Activated naive CD8-positive, alpha-beta T cell treated with anti-CD3 and anti-CD28 coated beads for 36 hours (primary cell): Measurements from ENCODE around the gene ARFGAP1. TPM values are rescaled to one million over a fixed set of nuclear protein-coding genes. Genes with fewer than 3 reads are reported as not detected.

Experiments
- DNase-seq: peaks from one replicate; pipeline ENCODE4 v3.0.0; 2021
- H3K27ac Mint-ChIP-seq: one replicate; pipeline ENCODE4 v1.8.0; 2022; ENCODE audit warnings: mild to moderate bottlenecking, moderate library complexity, mixed read lengths
- H3K27me3 Mint-ChIP-seq: one replicate; pipeline ENCODE4 v1.8.0; 2022; ENCODE audit warnings: mild to moderate bottlenecking, mixed read lengths
- H3K36me3 Mint-ChIP-seq: one replicate; pipeline ENCODE4 v1.8.0; 2021; ENCODE audit warnings: mild to moderate bottlenecking, mixed read lengths
- H3K4me1 Mint-ChIP-seq: one replicate; pipeline ENCODE4 v1.8.0; 2021; ENCODE audit warnings: mixed read lengths
- H3K4me3 Mint-ChIP-seq: one replicate; pipeline ENCODE4 v1.8.0; 2022; ENCODE audit warnings: mild to moderate bottlenecking, moderate library complexity, mixed read lengths
- H3K9me3 Mint-ChIP-seq: one replicate; pipeline ENCODE4 v1.8.0; 2022; ENCODE audit warnings: mixed read lengths
- total RNA-seq, 2 experiments: library from RNA; stranded (reverse); gene quantifications; one replicate each; pipeline ENCODE4 v1.2.3, GENCODE V29; 2021

Gene ARFGAP1
- total RNA-seq, 2 experiments from 2014 or later, result 62.5 to 66.6 TPM

GRCh38 chr20:63285636-63286615 is 13.3 kb downstream of the ARFGAP1 start:
- Mint-ChIP-seq H3K4me1 (no peaks in the 10 kb centered on the region), H3K36me3 (no peaks in the 10 kb centered on the region), H3K27me3 (no peaks in the 10 kb centered on the region), H3K4me3 (no peak overlapping the region), H3K9me3 (no peaks in the 10 kb centered on the region), H3K27ac (no peak overlapping the region)
- DNase-seq, result no peak

- no peak overlapping the region for H3K27ac Mint-ChIP-seq
- H3K4me1 Mint-ChIP-seq, result no peaks in the 10 kb centered on the region
- no peaks in the 10 kb centered on the region for H3K9me3 Mint-ChIP-seq
- no peak overlapping the region for H3K4me3 Mint-ChIP-seq
- H3K27me3 Mint-ChIP-seq, result no peaks in the 10 kb centered on the region
- no peak for DNase-seq
- no peaks in the 10 kb centered on the region for H3K36me3 Mint-ChIP-seq
Observed at GRCh38 chr20:63286781-63287696, 14.4 kb downstream of the ARFGAP1 start.

- Mint-ChIP-seq H3K4me3 (no peak overlapping the region), H3K9me3 (no peaks in the 10 kb centered on the region), H3K4me1 (no peaks in the 10 kb centered on the region), H3K27ac (no peak overlapping the region), H3K36me3 (no peaks in the 10 kb centered on the region), H3K27me3 (no peaks in the 10 kb centered on the region)
- DNase-seq, result no peak
Observed at GRCh38 chr20:63287697-63288580, 15.3 kb downstream of the ARFGAP1 start.

GRCh38 chr20:63288581-63289251 is 16.1 kb downstream of the ARFGAP1 start:
- Mint-ChIP-seq H3K4me3 (no peak overlapping the region), H3K27me3 (no peaks in the 10 kb centered on the region), H3K9me3 (no peaks in the 10 kb centered on the region), H3K4me1 (no peaks in the 10 kb centered on the region), H3K27ac (no peak overlapping the region), H3K36me3 (no peaks in the 10 kb centered on the region)
- DNase-seq, result no peak

GRCh38 chr20:63289311-63290135 is 16.9 kb downstream of the ARFGAP1 start:
- H3K27me3 Mint-ChIP-seq, result peaks cover 1% of the 10 kb centered on the region
- H3K36me3 Mint-ChIP-seq, result no peaks in the 10 kb centered on the region
- no peaks in the 10 kb centered on the region for H3K4me1 Mint-ChIP-seq
- no peaks in the 10 kb centered on the region for H3K9me3 Mint-ChIP-seq
- DNase-seq, result no peak
- H3K27ac Mint-ChIP-seq, result no peak overlapping the region
- H3K4me3 Mint-ChIP-seq, result no peak overlapping the region

- Mint-ChIP-seq H3K27ac (no peak overlapping the region), H3K27me3 (peaks cover 8% of the 10 kb centered on the region), H3K4me3 (no peak overlapping the region), H3K4me1 (no peaks in the 10 kb centered on the region), H3K9me3 (no peaks in the 10 kb centered on the region), H3K36me3 (no peaks in the 10 kb centered on the region)
- no peak for DNase-seq
Observed at GRCh38 chr20:63290136-63290676, 17.6 kb downstream of the ARFGAP1 start.

GRCh38 chr20:63290677-63291472 is 18.3 kb downstream of the ARFGAP1 start:
- peak; percentile 74 for DNase-seq
- no peaks in the 10 kb centered on the region for H3K36me3 Mint-ChIP-seq
- H3K9me3 Mint-ChIP-seq, result no peaks in the 10 kb centered on the region
- no peak overlapping the region for H3K27ac Mint-ChIP-seq
- H3K4me3 Mint-ChIP-seq, result no peak overlapping the region
- H3K27me3 Mint-ChIP-seq, result peaks cover 15% of the 10 kb centered on the region
- no peaks in the 10 kb centered on the region for H3K4me1 Mint-ChIP-seq

- H3K27ac Mint-ChIP-seq, result no peak overlapping the region
- H3K4me3 Mint-ChIP-seq, result no peak overlapping the region
- H3K27me3 Mint-ChIP-seq, result peaks cover 18% of the 10 kb centered on the region
- DNase-seq, result no peak
- H3K9me3 Mint-ChIP-seq, result no peaks in the 10 kb centered on the region
- no peaks in the 10 kb centered on the region for H3K4me1 Mint-ChIP-seq
- H3K36me3 Mint-ChIP-seq, result no peaks in the 10 kb centered on the region
Observed at GRCh38 chr20:63291811-63292210, 19.2 kb downstream of the ARFGAP1 start.

GRCh38 chr20:63292292-63292701 is 19.7 kb downstream of the ARFGAP1 start:
- H3K9me3 Mint-ChIP-seq, result no peaks in the 10 kb centered on the region
- H3K27me3 Mint-ChIP-seq, result peaks cover 18% of the 10 kb centered on the region
- no peaks in the 10 kb centered on the region for H3K36me3 Mint-ChIP-seq
- H3K27ac Mint-ChIP-seq, result no peak overlapping the region
- no peaks in the 10 kb centered on the region for H3K4me1 Mint-ChIP-seq
- no peak for DNase-seq
- H3K4me3 Mint-ChIP-seq, result no peak overlapping the region

- H3K27ac Mint-ChIP-seq, result no peak within 1 kb of the TSS
- H3K27me3 Mint-ChIP-seq, result peaks cover 18% of the 10 kb centered on the region
- H3K9me3 Mint-ChIP-seq, result no peaks in the 10 kb centered on the region
- H3K4me1 Mint-ChIP-seq, result no peaks in the 10 kb centered on the region
- DNase-seq, result no peak
- H3K4me3 Mint-ChIP-seq, result no peak within 1 kb of the TSS
- H3K36me3 Mint-ChIP-seq, result no peaks in the 10 kb centered on the region
Observed at GRCh38 chr20:63292904-63293303, 20.3 kb downstream of the ARFGAP1 start, which contains the start of gene COL20A1. COL20A1 (plus strand) TSS chr20:63293186; CDS start chr20:63295108, 1,922 bp downstream.

GRCh38 chr20:63293456-63293855 is 20.8 kb downstream of the ARFGAP1 start:
- Mint-ChIP-seq H3K36me3 (no peaks in the 10 kb centered on the region), H3K4me3 (no peak overlapping the region), H3K4me1 (no peaks in the 10 kb centered on the region), H3K9me3 (no peaks in the 10 kb centered on the region), H3K27me3 (peaks cover 21% of the 10 kb centered on the region), H3K27ac (no peak overlapping the region)
- no peak for DNase-seq

GRCh38 chr20:63293871-63294535 is 21.4 kb downstream of the ARFGAP1 start:
- H3K27ac Mint-ChIP-seq, result no peak overlapping the region
- no peak for DNase-seq
- no peak overlapping the region for H3K4me3 Mint-ChIP-seq
- H3K4me1 Mint-ChIP-seq, result no peaks in the 10 kb centered on the region
- peaks cover 25% of the 10 kb centered on the region for H3K27me3 Mint-ChIP-seq
- H3K9me3 Mint-ChIP-seq, result no peaks in the 10 kb centered on the region
- no peaks in the 10 kb centered on the region for H3K36me3 Mint-ChIP-seq
